NCI-H2171 treated with DMSO at 0.1 percent for 48 hours (cell line): ENCODE results near the gene GRIK4.
"Not testable (repeated sequence)": the region's sequence is repeated elsewhere in the genome, so short reads cannot be mapped to it uniquely, and the experiment has no call there.

ENCODE experiments used
- DNase-seq: peaks from one replicate; lab custom pipeline; 2025; lab: John Stamatoyannopoulos, UW

The GRIK4 gene

DNA sequence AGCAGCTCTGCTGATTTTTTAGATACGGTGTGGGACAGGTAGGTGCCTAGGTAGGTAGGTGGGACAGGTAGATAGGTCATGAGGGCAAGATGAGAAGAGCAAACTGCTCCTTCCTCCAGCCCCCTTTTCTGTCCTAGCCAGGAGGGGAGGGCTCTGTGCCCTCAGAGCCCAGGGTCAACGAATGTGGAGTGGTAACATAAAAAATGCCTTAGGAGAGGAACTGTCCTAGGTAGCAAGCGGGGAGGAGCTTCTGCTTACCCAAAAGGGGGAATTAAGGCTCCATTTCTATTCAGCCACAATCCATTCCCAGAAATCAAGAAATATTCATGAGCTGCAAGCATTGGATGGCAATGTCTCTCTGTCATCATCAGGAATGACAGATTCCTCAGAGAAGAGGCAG is 234.8 kb downstream of the GRIK4 start:
- DNase-seq, result no peak

DNA sequence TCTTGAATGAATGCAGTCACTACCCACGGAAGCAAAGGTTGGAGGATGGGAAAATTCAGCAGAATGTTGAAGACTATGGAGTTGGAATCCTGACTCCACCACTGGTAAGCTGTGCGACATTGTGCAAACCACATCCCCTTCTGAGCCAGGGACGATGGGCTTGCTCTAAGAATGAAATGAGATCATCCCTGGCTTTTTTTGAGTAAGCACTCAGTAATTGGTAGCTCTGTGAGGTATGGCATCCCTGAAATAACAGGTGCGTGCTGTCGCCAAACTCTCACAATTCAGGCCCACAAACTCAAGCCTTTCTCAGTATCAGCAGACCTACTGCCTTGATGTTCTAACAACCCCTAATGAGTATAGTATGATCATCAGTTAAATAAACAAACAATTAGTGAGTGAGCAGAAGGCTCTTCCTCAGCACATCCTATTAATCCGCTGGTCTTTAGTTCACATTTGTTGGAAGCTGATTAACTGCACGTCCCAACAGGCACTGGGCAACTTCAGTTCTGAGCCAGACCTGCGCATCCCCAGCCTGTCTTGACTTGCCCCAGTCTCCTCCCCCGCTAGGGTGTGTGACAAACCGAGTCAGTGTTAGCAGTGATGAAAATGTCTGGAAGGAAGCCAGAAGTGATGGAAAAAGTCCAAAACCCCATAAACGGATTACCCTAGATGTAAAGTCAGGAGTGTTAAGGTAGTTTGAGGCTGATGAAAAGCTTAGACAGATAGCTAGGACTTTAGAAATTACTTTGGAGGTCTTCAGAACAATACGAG is 235.5 kb downstream of the GRIK4 start:
- peak; percentile 90 for DNase-seq

- no peak for DNase-seq
Observed at GRCh38 chr11:120747850-120748814, 236.6 kb downstream of the GRIK4 start.

- no peak for DNase-seq
Observed at GRCh38 chr11:120749395-120749794, 237.8 kb downstream of the GRIK4 start.

- no peak for DNase-seq
Observed at GRCh38 chr11:120750647-120751549, 239.3 kb downstream of the GRIK4 start.

DNA sequence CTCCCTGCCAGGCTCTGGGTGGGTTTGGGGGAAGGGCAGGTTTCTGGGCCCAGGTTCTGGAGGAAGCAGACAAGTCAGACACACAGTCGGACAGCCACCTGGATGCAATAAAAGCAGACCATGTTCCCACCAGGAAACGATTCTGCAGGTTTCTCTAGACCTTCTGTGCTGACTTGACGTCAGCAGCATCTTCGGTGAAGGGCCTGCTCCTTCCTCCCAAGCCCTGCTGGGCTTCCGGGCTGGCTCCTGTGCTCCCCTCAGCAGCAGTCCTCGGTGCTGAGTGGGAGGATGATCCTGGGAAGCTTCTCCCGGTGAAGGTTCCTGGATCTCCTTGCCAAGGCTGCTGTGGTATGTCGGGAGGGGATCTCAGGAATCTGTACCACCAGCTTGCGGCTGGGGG is 240.0 kb downstream of the GRIK4 start:
- no peak for DNase-seq

- no peak for DNase-seq
Observed at GRCh38 chr11:120752668-120753067, 241.1 kb downstream of the GRIK4 start.

DNA sequence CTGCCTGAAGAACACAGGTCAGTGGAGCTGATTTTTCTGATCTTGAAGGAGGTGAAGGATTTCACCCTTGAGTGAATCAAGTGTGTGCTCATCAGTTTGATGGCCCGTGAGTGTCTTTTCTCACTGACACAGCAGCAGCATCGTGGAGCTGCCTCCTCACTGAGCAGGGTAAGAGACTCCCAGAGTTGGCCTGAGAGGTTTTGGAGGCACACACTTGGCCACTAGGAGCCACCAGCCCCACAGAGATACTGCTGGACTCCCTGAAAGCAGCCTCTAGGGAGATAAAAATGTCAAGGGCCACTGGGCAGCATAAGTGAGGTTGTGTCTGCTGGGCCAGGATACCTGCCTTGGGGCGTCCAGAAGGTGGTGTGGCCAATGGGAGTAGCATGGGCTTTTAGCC is 245.4 kb downstream of the GRIK4 start:
- DNase-seq, result no peak

DNA sequence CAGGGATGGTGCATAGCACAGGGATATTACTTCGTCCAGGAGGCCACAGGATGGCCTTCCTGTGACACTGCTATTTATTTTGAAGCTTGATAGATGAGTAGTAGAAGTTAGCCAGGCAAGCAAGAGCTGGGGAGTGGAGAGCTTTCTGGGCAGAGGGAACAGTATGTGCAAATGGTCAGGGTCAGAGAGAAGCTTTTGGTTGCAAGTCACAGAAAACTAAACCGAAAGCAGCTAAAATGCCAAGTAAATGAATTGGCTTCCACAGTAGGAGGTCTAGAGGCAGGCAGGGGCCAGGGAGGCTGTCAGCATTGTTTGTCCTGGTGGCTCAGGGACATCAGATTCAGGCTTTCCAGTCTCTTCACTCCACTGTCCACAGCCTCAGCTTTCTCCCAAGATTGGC is 247.5 kb downstream of the GRIK4 start:
- no peak for DNase-seq

GRCh38 chr11:120765710-120766109 is 254.2 kb downstream of the GRIK4 start:
- not testable (repeated sequence) for DNase-seq

DNA sequence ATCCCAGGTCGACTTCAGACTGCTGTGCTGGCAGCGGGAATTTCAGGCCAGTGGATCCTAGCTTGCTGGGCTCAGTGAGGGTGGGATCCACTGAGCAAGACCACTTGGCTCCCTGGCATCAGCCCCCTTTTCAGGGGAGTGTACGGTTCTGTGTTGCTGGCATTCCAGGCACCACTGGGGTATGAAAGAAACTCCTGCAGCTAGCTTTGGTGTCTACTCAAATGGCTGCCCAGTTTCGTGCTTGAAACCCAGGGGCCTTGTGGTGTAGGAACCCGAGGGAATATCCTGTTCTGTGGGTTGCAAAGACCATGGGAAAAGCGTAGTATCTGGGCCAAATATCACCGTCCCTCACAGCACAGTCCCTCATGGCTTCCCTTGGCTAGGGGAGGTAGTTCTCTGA is 254.8 kb downstream of the GRIK4 start:
- DNase-seq, result no peak

DNA sequence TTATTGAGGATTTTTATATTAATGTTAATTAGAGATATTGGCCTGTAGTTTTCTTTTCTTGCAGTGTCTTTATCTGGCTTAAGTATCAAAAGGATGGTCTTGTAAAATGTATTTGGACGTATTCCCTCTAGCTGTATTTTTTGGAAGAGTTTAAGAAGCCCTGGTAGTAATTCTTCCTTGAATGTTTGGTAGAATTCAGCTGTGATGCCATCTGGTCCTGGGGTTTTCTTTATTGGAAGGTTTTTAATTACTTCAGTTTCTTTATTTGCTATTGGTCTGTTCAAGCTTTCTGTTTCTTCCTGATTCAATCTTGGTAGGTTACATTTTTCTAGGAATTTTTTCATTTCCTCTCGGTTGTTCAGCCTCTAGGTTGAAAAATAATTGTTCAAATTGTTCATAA is 257.4 kb downstream of the GRIK4 start:
- peak; percentile 3 for DNase-seq

DNA sequence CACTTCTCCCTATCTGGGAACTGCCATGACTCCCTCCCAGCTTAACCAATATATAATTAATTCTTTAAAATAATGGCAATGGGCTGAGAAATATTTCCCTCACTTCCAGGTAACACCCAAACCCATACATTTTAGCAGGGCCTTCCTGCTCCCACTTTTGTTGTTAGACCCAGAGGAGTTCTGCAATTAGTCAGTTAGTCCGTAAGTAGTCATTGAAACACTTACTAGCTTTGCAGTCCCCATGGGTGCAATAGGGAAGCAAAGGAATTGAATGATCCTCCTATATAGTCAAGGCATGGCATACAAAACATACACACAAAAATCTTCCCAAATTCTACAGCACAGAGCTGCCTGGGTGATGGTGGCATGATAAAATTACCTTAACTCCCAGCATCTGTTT is 258.4 kb downstream of the GRIK4 start:
- no peak for DNase-seq

DNA sequence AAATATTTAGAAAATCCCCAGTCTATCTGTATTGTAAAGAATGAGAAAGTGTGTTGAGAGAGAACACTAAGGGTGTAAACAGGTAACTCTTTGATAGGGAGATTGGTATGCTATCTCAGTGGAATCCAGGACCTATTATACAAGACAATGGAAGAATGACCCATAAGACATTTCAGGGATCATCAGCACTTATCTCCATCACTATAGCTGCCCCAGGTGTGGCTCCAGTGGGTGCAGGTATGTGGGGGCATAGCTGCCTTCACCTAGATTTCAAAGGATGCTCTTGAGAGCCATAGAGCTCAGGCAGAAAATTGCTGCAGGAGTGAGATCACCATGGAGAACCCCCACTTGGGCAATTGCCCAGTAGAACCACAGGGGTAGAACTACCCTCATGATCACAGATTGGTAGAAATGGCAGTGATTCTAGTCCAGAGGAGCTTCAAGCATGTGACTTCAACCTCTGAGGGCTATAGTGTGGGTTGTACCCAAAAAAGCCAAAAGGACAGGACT is 260.1 kb downstream of the GRIK4 start:
- no peak for DNase-seq

DNA sequence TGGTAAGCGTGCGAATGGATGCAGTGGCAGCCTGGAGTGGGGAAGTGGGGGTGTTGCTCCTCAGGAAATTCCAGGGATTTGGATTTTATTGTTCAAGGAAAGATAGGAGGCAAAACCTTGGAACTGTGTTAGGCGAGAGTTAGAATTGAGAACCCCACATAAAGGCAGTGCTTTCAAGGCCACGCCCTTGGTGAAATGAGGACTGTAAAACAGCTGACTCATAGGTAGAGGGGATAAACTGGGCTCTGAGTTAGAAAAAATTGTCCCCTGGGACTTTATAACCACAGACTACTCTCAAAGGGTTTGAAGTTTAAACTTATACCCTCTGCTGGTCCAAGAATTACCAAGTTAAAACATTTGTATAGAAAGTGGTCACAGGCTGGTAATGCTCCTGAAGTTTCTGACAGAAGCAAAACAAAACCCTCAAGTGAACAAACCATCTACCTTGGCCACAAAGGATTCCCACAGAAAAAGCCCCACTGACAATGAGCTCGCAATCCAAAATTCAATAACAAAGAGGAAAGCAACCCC is 262.0 kb downstream of the GRIK4 start:
- DNase-seq, result no peak

DNA sequence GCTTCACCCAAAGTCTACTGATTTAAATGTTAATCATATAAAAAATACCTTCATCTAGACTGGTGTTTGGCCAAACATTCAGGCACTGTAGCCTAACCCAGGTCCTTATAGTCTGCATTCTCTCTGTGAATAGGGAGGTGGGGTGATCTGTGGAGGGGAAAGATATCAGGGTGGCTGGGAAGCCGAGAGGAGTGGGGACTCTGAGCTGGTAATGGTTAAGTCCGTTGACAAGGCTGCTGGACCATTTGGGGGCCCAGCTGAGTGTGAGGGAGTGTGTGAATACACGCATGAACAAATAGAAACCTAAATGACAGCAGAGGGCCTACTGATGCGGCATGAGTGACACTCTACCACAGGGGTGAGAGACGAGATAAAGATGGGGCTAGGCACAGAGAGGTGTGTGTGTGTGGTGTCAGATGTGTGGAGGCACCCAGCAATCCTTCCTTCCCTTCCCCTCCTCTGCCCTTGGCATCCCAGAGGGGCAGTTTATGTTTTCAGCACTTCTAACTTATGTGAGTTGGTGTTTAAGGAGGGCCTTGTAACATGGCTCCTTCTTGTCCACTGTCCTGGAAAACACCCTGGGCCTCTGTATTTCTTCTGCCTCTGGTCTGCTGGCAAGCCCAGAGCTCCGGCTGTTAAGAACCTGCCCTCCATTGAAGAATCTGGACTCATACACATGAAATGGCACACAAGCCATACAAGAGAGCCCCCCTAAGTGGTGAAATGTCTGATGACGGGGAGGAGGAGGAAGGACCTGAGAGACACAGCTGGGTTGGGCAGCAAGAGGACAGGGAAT is 263.2 kb downstream of the GRIK4 start:
- no peak for DNase-seq

DNA sequence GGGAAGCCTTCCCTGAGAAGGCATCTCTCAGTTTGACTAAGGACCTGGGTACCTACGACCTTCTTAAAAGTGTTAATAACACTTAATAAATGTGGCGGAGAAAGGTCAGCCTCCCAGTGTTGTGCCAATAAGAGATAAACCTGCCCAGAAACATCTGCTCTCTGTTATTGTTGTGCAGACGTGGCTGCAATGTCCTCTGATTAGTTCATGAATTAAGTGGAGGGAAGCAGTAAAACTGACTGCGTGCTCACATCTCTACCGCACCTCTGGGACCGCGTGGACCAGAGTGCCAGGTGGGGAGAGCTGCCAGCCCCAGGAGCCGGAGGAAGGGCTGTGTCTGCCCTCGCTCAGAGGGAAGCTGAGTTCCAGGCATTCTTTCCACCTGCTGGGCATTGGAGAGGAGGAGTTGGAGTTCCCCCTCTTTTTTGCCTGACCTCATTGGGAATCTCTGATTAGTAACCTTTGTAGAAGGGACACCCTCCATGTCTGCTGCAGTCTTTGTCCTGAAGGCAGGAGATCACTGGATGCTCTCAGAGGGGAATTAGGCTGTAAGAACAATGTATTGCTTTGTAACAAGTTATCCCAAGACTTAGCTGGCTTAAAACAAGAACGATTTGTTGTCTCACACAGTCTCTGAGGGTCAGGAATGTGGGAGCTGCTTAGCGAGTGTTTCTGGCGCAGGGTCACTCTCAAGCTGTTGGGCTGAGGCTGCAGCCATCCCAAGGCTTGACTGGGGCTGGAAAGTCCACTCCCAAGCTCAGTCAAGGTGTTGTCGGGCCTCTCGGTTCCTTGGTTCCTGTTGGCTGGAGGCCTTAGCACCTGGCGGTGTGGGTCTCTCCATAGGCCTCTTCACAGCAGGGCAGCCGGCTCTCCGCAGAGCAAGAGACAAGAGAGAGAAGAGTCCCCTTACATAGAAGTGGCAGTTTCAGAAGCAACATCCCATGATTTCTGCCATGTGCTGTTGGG is 264.7 kb downstream of the GRIK4 start:
- no peak for DNase-seq

- DNase-seq, result no peak
Observed at GRCh38 chr11:120778685-120779490, 267.3 kb downstream of the GRIK4 start.

DNA sequence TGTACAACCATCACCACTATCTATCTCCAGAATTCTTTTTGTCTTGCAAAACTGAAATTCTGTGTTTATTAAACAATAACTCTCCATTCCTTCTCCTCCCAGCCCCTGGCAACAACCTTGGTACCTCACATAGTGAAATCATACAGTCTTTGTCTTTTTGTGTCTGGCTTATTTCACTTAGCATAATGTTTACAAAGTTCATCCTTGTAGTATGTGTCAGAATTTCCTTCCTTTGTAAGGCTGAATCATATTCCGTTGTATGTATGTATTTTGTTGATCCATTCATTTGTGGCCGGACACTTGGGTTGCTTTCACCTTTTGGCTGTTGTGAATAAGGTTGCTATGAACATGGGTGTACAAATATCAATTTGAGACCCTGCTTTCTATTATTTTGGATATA is 268.7 kb downstream of the GRIK4 start:
- DNase-seq, result no peak
